Activated CD8-positive, alpha-beta T cell treated with anti-CD3 and anti-CD28 coated beads for 36 hours (primary cell): ENCODE measurements around the gene COG4. TPM values are rescaled to one million over a fixed set of nuclear protein-coding genes. Genes with fewer than 3 reads are reported as not detected.

Experiments used
- ATAC-seq: fragments of 200-7000 bp; cut with Tn5 transposase; one replicate; pipeline ENCODE4 v1.10.0; 2021; ENCODE audit warnings: mild to moderate bottlenecking, moderate library complexity
- CTCF ChIA-PET: fragments of 350-600 bp; sonication (Branson Sonifier 250); formaldehyde crosslinking; loops from one replicate; lab custom pipeline; 2021; ENCODE audit warnings: antibody characterized with exemption; lab: Charles Lee
- POLR2A ChIA-PET: fragments of 350-600 bp; sonication (Branson Sonifier 250); formaldehyde crosslinking; loops from one replicate; lab custom pipeline; 2021; ENCODE audit warnings: antibody characterized with exemption; lab: Charles Lee
- DNase-seq: peaks from one replicate; pipeline ENCODE4 v3.0.0-alpha.2; 2020
- H3K27ac Mint-ChIP-seq: one replicate; pipeline ENCODE4 v1.8.0; 2021; ENCODE audit warnings: mild to moderate bottlenecking, mixed read lengths
- H3K27me3 Mint-ChIP-seq: one replicate; pipeline ENCODE4 v1.8.0; 2021; ENCODE audit warnings: mixed read lengths
- H3K36me3 Mint-ChIP-seq: one replicate; pipeline ENCODE4 v1.8.0; 2021; ENCODE audit warnings: low read depth, mixed read lengths
- H3K4me1 Mint-ChIP-seq: one replicate; pipeline ENCODE4 v1.8.0; 2021; ENCODE audit warnings: low read depth, mixed read lengths
- H3K4me3 Mint-ChIP-seq: one replicate; pipeline ENCODE4 v1.8.0; 2021; ENCODE audit warnings: mild to moderate bottlenecking, moderate library complexity, mixed read lengths
- H3K9me3 Mint-ChIP-seq: one replicate; pipeline ENCODE4 v1.8.0; 2021; ENCODE audit warnings: mixed read lengths
- intact Hi-C: fragments of 100-400 bp; cut with micrococcal nuclease; formaldehyde crosslinking; loops from one replicate; pipeline ENCODE4 v1.10.0; 2022
- total RNA-seq, 2 experiments: library from RNA; stranded (reverse); gene quantifications; one replicate each; pipeline ENCODE4 v1.2.3, GENCODE V29; 2021
- TF ChIP-seq, protein P1 (sequence below): fragments of 200-600 bp; IDR thresholded peaks from one replicate; pipeline ENCODE4 v1.8.0; 2022; ENCODE audit warnings: antibody characterized with exemption, mild to moderate bottlenecking

COG4 gene
- total RNA-seq, 2 experiments from 2014 or later = 38.0 to 39.0 TPM

GRCh38 chr16:70511833-70512232, 11.5 kb downstream of the COG4 start:
- TF ChIP-seq, protein P1, sequence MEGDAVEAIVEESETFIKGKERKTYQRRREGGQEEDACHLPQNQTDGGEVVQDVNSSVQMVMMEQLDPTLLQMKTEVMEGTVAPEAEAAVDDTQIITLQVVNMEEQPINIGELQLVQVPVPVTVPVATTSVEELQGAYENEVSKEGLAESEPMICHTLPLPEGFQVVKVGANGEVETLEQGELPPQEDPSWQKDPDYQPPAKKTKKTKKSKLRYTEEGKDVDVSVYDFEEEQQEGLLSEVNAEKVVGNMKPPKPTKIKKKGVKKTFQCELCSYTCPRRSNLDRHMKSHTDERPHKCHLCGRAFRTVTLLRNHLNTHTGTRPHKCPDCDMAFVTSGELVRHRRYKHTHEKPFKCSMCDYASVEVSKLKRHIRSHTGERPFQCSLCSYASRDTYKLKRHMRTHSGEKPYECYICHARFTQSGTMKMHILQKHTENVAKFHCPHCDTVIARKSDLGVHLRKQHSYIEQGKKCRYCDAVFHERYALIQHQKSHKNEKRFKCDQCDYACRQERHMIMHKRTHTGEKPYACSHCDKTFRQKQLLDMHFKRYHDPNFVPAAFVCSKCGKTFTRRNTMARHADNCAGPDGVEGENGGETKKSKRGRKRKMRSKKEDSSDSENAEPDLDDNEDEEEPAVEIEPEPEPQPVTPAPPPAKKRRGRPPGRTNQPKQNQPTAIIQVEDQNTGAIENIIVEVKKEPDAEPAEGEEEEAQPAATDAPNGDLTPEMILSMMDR = no peak
- ChIA-PET POLR2A (no interaction called here), CTCF (no interaction called here)
- Mint-ChIP-seq H3K36me3 (peaks cover 25% of the 10 kb centered on the region), H3K9me3 (no peaks in the 10 kb centered on the region), H3K27me3 (no peaks in the 10 kb centered on the region), H3K27ac (no peak overlapping the region), H3K4me1 (peaks cover 7% of the 10 kb centered on the region), H3K4me3 (no peak overlapping the region)
- intact Hi-C loops = no loop called here
- DNase-seq (no peak), ATAC-seq (no peak)

GRCh38 chr16:70510216-70510615, 13.1 kb downstream of the COG4 start:
- no peak overlapping the region for H3K4me3 Mint-ChIP-seq
- intact Hi-C loops = no loop called here
- TF ChIP-seq, protein P1 = no peak
- H3K4me1 Mint-ChIP-seq = peaks cover 7% of the 10 kb centered on the region
- peaks cover 19% of the 10 kb centered on the region for H3K36me3 Mint-ChIP-seq
- ChIA-PET CTCF (interaction anchor here (1.5 to 2.4 kb wide), 6 partner anchors 9 to 261 kb away, joined by 3 to 13 read pairs (median 5); partner anchors contain the start of genes COG4 and DDX19B), POLR2A (no interaction called here)
- H3K27me3 Mint-ChIP-seq = no peaks in the 10 kb centered on the region
- H3K27ac Mint-ChIP-seq = no peak overlapping the region
- ATAC-seq (no peak), DNase-seq (no peak)
- H3K9me3 Mint-ChIP-seq = no peaks in the 10 kb centered on the region

DNA sequence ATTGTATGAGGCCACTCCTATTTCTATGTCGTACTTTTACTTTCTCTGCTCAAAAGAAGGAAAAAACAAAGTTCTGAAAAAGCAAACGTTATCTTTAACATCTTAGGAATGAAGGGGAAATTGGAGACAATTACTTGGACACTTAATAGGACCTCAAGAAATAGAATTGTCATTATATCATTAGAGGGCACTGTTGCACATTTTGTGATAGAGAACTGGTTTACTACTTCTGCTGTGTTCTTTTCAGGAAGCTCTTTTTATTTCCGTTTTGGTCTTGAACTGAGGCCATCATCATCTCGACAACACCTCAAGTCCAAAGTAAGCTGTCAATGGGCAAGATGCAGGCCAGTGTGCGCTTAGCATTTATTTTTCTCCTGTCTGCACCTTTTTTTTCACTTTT, 14.6 kb downstream of the COG4 start:
- ATAC-seq = peak; percentile 42
- POLR2A ChIA-PET = no interaction called here
- intact Hi-C loops = no loop called here

GRCh38 chr16:70496513-70496912, 26.8 kb downstream of the COG4 start:
- POLR2A ChIA-PET = interaction anchor here (0.7 to 1.1 kb wide), 2 partner anchors 19 to 150 kb away, joined by 3 to 5 read pairs; partner anchors contain the start of gene DDX19A
- Mint-ChIP-seq H3K9me3 (no peaks in the 10 kb centered on the region), H3K4me3 (no peak overlapping the region), H3K36me3 (peaks cover 16% of the 10 kb centered on the region), H3K4me1 (peaks cover 17% of the 10 kb centered on the region), H3K27me3 (no peaks in the 10 kb centered on the region), H3K27ac (no peak overlapping the region)
- CTCF ChIA-PET = interaction anchor here (1.0 to 1.3 kb wide), 2 partner anchors 28 to 102 kb away, joined by 3 to 4 read pairs; no protein-coding TSS in a partner anchor
- ATAC-seq = peak; percentile 49
- TF ChIP-seq, protein P1 = no peak
- no peak for DNase-seq
- intact Hi-C loops = no loop called here

More for the DNA sequence above, 14.6 kb downstream of the COG4 start:
- DNase-seq = no peak
- no peaks in the 10 kb centered on the region for H3K9me3 Mint-ChIP-seq
- peaks cover 18% of the 10 kb centered on the region for H3K36me3 Mint-ChIP-seq
- no peaks in the 10 kb centered on the region for H3K27me3 Mint-ChIP-seq
- peak overlapping the region; percentile 73 for H3K27ac Mint-ChIP-seq
- H3K4me1 Mint-ChIP-seq = peaks cover 7% of the 10 kb centered on the region
- CTCF ChIA-PET = interaction anchor here (0.7 to 2.4 kb wide), 18 partner anchors 9 to 263 kb away, joined by 3 to 13 read pairs (median 4); partner anchors contain the start of genes COG4 and DDX19B
- no peak overlapping the region for H3K4me3 Mint-ChIP-seq
- TF ChIP-seq, protein P1 = no peak

GRCh38 chr16:70495425-70496182, 27.8 kb downstream of the COG4 start:
- CTCF ChIA-PET = no interaction called here
- POLR2A ChIA-PET = interaction anchor here (1.0 to 1.7 kb wide), 2 partner anchors 17 to 29 kb away, joined by 3 to 5 read pairs; no protein-coding TSS in a partner anchor
- no peak overlapping the region for H3K4me3 Mint-ChIP-seq
- H3K27ac Mint-ChIP-seq = no peak overlapping the region
- TF ChIP-seq, protein P1 = no peak
- no peaks in the 10 kb centered on the region for H3K9me3 Mint-ChIP-seq
- intact Hi-C loops = no loop called here
- ATAC-seq (no peak), DNase-seq (no peak)
- H3K36me3 Mint-ChIP-seq = peaks cover 16% of the 10 kb centered on the region
- H3K27me3 Mint-ChIP-seq = no peaks in the 10 kb centered on the region
- H3K4me1 Mint-ChIP-seq = peaks cover 17% of the 10 kb centered on the region
